K562 (cell line): ENCODE data around the gene PPM1E. TPM values are rescaled to one million over a fixed set of nuclear protein-coding genes. Genes with fewer than 3 reads are reported as not detected.

ENCODE experiments used
- ATAC-seq: fragments of 200-7000 bp; cut with Tn5 transposase; 3 replicates; pipeline ENCODE4 v1.9.1; 2020; ENCODE audit warnings: moderate library complexity
- BruUV-seq: library from RNA; stranded (reverse); fragments of 400-500 nt; replicated peaks from 2 replicates; lab custom pipeline; 2021; lab: Mats Ljungman, UMichigan
- CTCF ChIA-PET: fragments of 300-600 bp; formaldehyde crosslinking; extraction: SDS; loops from one replicate; lab custom pipeline; 2021; ENCODE audit warnings: low intra/inter-chr PET ratio; lab: Yijun Ruan, JAX
- POLR2A ChIA-PET: fragments of 300-600, 350-650 bp; sonication (Branson Sonifier 250); formaldehyde crosslinking; extraction: SDS; loops from one replicate; lab custom pipeline; 2021; ENCODE audit warnings: antibody characterized with exemption, inconsistent platforms; lab: Yijun Ruan, JAX
- DNase-seq, 4 experiments: peaks; one replicate each; pipeline versions ENCODE4 v3.0.0 to v3.0.0-alpha.2; 2011 to 2018; ENCODE audit warnings: low spot score in 3 of 4, mixed read lengths in 3 of 4; ENCODE audit errors: extremely low read depth in 1 of 4
- FAIRE-seq: peaks from 2 replicates; lab custom pipeline; 2011; peaks lifted over from hg19 to GRCh38; lab: Jason Lieb, UNC
- H2AFZ ChIP-seq: 2 replicates; pipeline ENCODE4 v1.6.0; 2011; ENCODE audit warnings: low read depth, low read length, control low read depth, inconsistent platforms
- H3K27ac ChIP-seq: fragments of 200-600 bp; 3 replicates; pipeline ENCODE4 v1.8.0; 2011; ENCODE audit warnings: low read depth, mild to moderate bottlenecking, control low read depth, inconsistent platforms, low read length, moderate library complexity, mixed read lengths; ENCODE audit errors: extremely low read depth
- H3K27me3 ChIP-seq, 2 experiments: fragments of 300-600 bp in 1 of 2; 2 replicates in 1 of 2; 3 replicates in 1 of 2; pipeline versions ENCODE4 v1.6.0 to v1.8.0; 2011; ENCODE audit warnings: inconsistent platforms in 2 of 2, low read length in 2 of 2, mild to moderate bottlenecking in 1 of 2, mixed read lengths in 1 of 2, moderate library complexity in 1 of 2; ENCODE audit not compliant: control insufficient read depth in 2 of 2, insufficient read depth in 2 of 2
- H3K36me3 ChIP-seq: fragments of 300-600 bp; 3 replicates; pipeline ENCODE4 v1.8.0; 2011; ENCODE audit warnings: mild to moderate bottlenecking, low read length, inconsistent platforms; ENCODE audit not compliant: control insufficient read depth, insufficient read depth
- H3K4me1 ChIP-seq, 2 experiments: fragments of 200-600 bp in 1 of 2; replicated peaks in 1 of 2; 2 replicates in 1 of 2; 3 replicates in 1 of 2; pipeline versions ENCODE4 v1.5.1 to v1.8.0; 2011; ENCODE audit warnings: inconsistent platforms in 2 of 2, low read length in 2 of 2, mild to moderate bottlenecking in 1 of 2, mixed read lengths in 1 of 2, moderate library complexity in 1 of 2; ENCODE audit not compliant: control insufficient read depth in 2 of 2, insufficient read depth in 2 of 2
- H3K4me2 ChIP-seq: 2 replicates; pipeline ENCODE4 v1.6.1; 2011; ENCODE audit warnings: low read length, control low read depth, inconsistent platforms, mixed read lengths; ENCODE audit not compliant: insufficient read depth
- H3K4me3 ChIP-seq: fragments of 200-600 bp; sonication (generic), shearing (Covaris generic); 2 replicates; pipeline ENCODE4 v1.5.1; 2016; ENCODE audit warnings: control low read depth, inconsistent platforms
- H3K79me2 ChIP-seq: fragments of 200-600 bp; 3 replicates; pipeline ENCODE4 v1.8.0; 2011; ENCODE audit warnings: low read length, inconsistent platforms; ENCODE audit not compliant: control insufficient read depth, insufficient read depth
- H3K9ac ChIP-seq, 2 experiments: 2 replicates each; pipeline versions ENCODE4 v1.6.0 to v1.6.1; 2011; ENCODE audit warnings: low read depth in 2 of 2, low read length in 2 of 2, control low read depth in 1 of 2, inconsistent platforms in 1 of 2, mild to moderate bottlenecking in 1 of 2, mixed read lengths in 1 of 2; ENCODE audit not compliant: insufficient read depth in 1 of 2
- H3K9me1 ChIP-seq: one replicate; pipeline ENCODE4 v1.6.0; 2011; ENCODE audit warnings: inconsistent platforms, mild to moderate bottlenecking, low read length, moderate library complexity; ENCODE audit not compliant: control insufficient read depth, insufficient read depth
- H3K9me3 ChIP-seq: replicated peaks from 2 replicates; pipeline ENCODE4 v1.5.1; 2011; ENCODE audit warnings: low read depth, low read length, inconsistent platforms; ENCODE audit not compliant: control insufficient read depth, insufficient read depth
- H4K20me1 ChIP-seq: replicated peaks from 2 replicates; pipeline ENCODE4 v1.6.1; 2011; ENCODE audit warnings: low read length, inconsistent platforms, mixed read lengths; ENCODE audit not compliant: control insufficient read depth, insufficient read depth
- CEBPB ChIP-seq: fragments of 450-650 bp; IDR thresholded peaks from 2 replicates; pipeline ENCODE4 v1.6.1; 2016; ENCODE audit warnings: missing genetic modification characterization, missing compliant biosample characterization
- CEBPG ChIP-seq, 3 experiments: fragments of 200-800 bp in 1 of 3; sonication (Bioruptor generic) in 1 of 3; sonication (generic) in 1 of 3; formaldehyde crosslinking in 1 of 3; IDR thresholded peaks in 2 of 3; conservative IDR thresholded peaks in 1 of 3; 2 replicates each; pipeline versions ENCODE4 v1.6.1 to v1.8.0; 2016 to 2022; ENCODE audit warnings: missing compliant biosample characterization in 2 of 3, missing genetic modification characterization in 2 of 3, mild to moderate bottlenecking in 1 of 3, missing genetic modification reagents in 1 of 3
- PKNOX1 ChIP-seq: fragments of 450-650 bp; IDR thresholded peaks from 2 replicates; pipeline ENCODE4 v1.6.1; 2016
- RBM25 ChIP-seq: fragments of 200-400 bp; formaldehyde crosslinking; IDR thresholded peaks from 2 replicates; pipeline ENCODE4 v1.6.1; 2018; ENCODE audit warnings: low read length, low read depth, moderate library complexity; ENCODE audit not compliant: severe bottlenecking
- RHOXF2B ChIP-seq: fragments of 250-450 bp; sonication (Bioruptor Pico); conservative IDR thresholded peaks from 2 replicates; pipeline ENCODE4 v1.5.1; 2021
- ZBTB33 ChIP-seq: sonication (generic); formaldehyde crosslinking; IDR thresholded peaks from 2 replicates; pipeline ENCODE4 v1.8.1; 2023; ENCODE audit warnings: mild to moderate bottlenecking, missing genetic modification reagents
- ZNF121 ChIP-seq: sonication (generic); formaldehyde crosslinking; conservative IDR thresholded peaks from 2 replicates; pipeline ENCODE4 v1.8.0; 2022; ENCODE audit warnings: missing genetic modification reagents
- ZNF780A ChIP-seq: fragments of 250-450 bp; sonication (Bioruptor Pico); IDR thresholded peaks from 2 replicates; pipeline ENCODE4 v1.5.0; 2021; ENCODE audit warnings: mild to moderate bottlenecking
- WGBS: fragments of 100-300 bp; shearing (Covaris generic); methylation state at CpG from one replicate; pipeline ENCODE4 v1.1.6; 2016; ENCODE audit warnings: low coverage, mixed read lengths; ENCODE audit not compliant: insufficient coverage; ENCODE audit errors: missing lambda C conversion rate; 5-methylcytosine and 5-hydroxymethylcytosine counted together
- in situ Hi-C: fragments of 300-500 bp; cut with MboI; formaldehyde crosslinking; loops from 4 replicates; pipeline ENCODE4 v1.15.0; 2018; ENCODE audit warnings: inconsistent platforms, mixed read lengths
- intact Hi-C: fragments of 100-400 bp; cut with micrococcal nuclease; formaldehyde crosslinking; loops from 2 replicates; pipeline ENCODE4 v1.14.2; 2022
- polyA plus RNA-seq, 8 experiments: library from polyadenylated mRNA; depleted of rRNA in 4 of 8; stranded (reverse) in 5 of 8; unstranded in 3 of 8; fragments of >200 nt; fragmentation: Nextera tagmentation in 2 of 8; fragmentation: Illumina TruSeq in 1 of 8; extraction: Ambion mirVana in 2 of 8; extraction: Trizol in 1 of 8; gene quantifications; 2 replicates each; pipeline versions ENCODE4 v1.2.1 to v1.2.3, GENCODE V29; 2011 to 2014; ENCODE audit warnings: inconsistent platforms in 1 of 8, missing spikeins in 1 of 8
- total RNA-seq, 7 experiments: library from RNA; depleted of rRNA in 6 of 7; stranded (reverse); fragments of >200 nt in 6 of 7; fragmentation: Illumina TruSeq in 2 of 7; extraction: Trizol in 2 of 7; gene quantifications; 2 replicates each; pipeline versions ENCODE4 v1.2.1 to v1.2.3, GENCODE V29; 2011 to 2021; ENCODE audit warnings: low replicate concordance in 1 of 7

PPM1E gene
- total and polyA plus RNA-seq, 9 of the 15 experiments (the other 6 are each of a cell fraction or from before 2014, with no cell fraction given) = 1.0 to 5.7 (median 4.7) TPM

- no peaks in the 10 kb centered on the region for H3K27me3 ChIP-seq
- no peak overlapping the region for H3K4me3 ChIP-seq
- H4K20me1 ChIP-seq = no peaks in the 10 kb centered on the region
- H3K4me1 ChIP-seq = no peaks in the 10 kb centered on the region
- no peaks in the 10 kb centered on the region for H3K36me3 ChIP-seq
- no peaks in the 10 kb centered on the region for H3K9me1 ChIP-seq
- ChIA-PET CTCF (no interaction called here), POLR2A (interaction anchor here (0.6 kb wide), 1 partner anchor 177 kb away, joined by 3 read pairs; no protein-coding TSS in a partner anchor)
- TF ChIP-seq CEBPG (CRISPR knock-in tag; IDR thresholded peaks at IDR 0.05) (no peak), CEBPG (tag; conservative IDR thresholded peaks at IDR 0.05 in 1 of 2, IDR thresholded peaks at IDR 0.05 in 1 of 2) (0 out of 4 replicates have a peak, but pooled peaks of 1 of the 2 experiments have one; percentile 20), RBM25 (peak; percentile 8), PKNOX1 (peak; percentile 67), RHOXF2B (CRISPR knock-in tag) (no peak), ZNF780A (CRISPR knock-in tag) (no peak), CEBPB (tag) (0 out of 2 replicates have a peak, but pooled peaks have one; percentile 30), ZNF121 (CRISPR knock-in tag) (peak; percentile 93), ZBTB33 (peak; percentile 27; the same call in 1 of the 2 replicates)
- H3K4me2 ChIP-seq = no peak overlapping the region
- FAIRE-seq = no peak
- H3K9me3 ChIP-seq = no peaks in the 10 kb centered on the region
- H3K79me2 ChIP-seq = no peaks in the 10 kb centered on the region
- 67% methylated on average over 5 of the region's 5 CpGs for WGBS
- no peak overlapping the region for H2AFZ ChIP-seq
- no peak overlapping the region for H3K9ac ChIP-seq
- BruUV-seq = no TSS peak
- no peak for ATAC-seq
- no peak overlapping the region for H3K27ac ChIP-seq
- DNase-seq = no peak
- in situ Hi-C loops = no loop called here
- intact Hi-C loops = no loop called here
Observed at GRCh38 chr17:58808609-58809563, 53.2 kb downstream of the PPM1E start.
